ENCODE results near the gene TET1. TPM values are rescaled to one million over a fixed set of nuclear protein-coding genes. Genes with fewer than 3 reads are reported as not detected.

TET1 gene
- total and polyA plus RNA-seq, 2 of the 13 experiments (the other 11 are each of a cell fraction or from before 2014, with no cell fraction given), result 6.9 to 7.3 TPM

- TF ChIP-seq ZNF18 (CRISPR knock-in tag; IDR thresholded peaks at IDR 0.05; ENCODE audit: insufficient replicate concordance), result no peak
- no peak for TF ChIP-seq RAD21 (CRISPR knock-in tag; IDR thresholded peaks at IDR 0.05)
- no peak for TF ChIP-seq ZNF354B (CRISPR knock-in tag; IDR thresholded peaks at IDR 0.05)
- TF ChIP-seq ETV6 (CRISPR knock-in tag; conservative IDR thresholded peaks at IDR 0.05), result no peak
- no peak for TF ChIP-seq SYNCRIP (IDR thresholded peaks at IDR 0.05; ENCODE audit: insufficient read depth, low read depth, low read length)
- no peak for TF ChIP-seq DRAP1 (CRISPR knock-in tag; IDR thresholded peaks at IDR 0.05)
- no peak for TF ChIP-seq SMAD3 (CRISPR knock-in tag; IDR thresholded peaks at IDR 0.05)
- no peak for TF ChIP-seq RARA (CRISPR knock-in tag; IDR thresholded peaks at IDR 0.05)
- TF ChIP-seq SAP130 (CRISPR knock-in tag; IDR thresholded peaks at IDR 0.05; ENCODE audit: low read depth), result no peak
- no peak for TF ChIP-seq HOXA5 (CRISPR knock-in tag; IDR thresholded peaks at IDR 0.05)
- no peak for TF ChIP-seq KLF9 (CRISPR knock-in tag; IDR thresholded peaks at IDR 0.05; ENCODE audit: low read depth)
- TF ChIP-seq ZNF691 (CRISPR knock-in tag; IDR thresholded peaks at IDR 0.05; ENCODE audit: borderline replicate concordance, low read depth), result no peak
- TF ChIP-seq PCBP1 (IDR thresholded peaks at IDR 0.05; ENCODE audit: borderline replicate concordance, low read depth, low read length), result no peak
- TF ChIP-seq NCOA1 (CRISPR knock-in tag; IDR thresholded peaks at IDR 0.05), result no peak
These were observed 73.1 kb downstream of the TET1 start (continued) for GRCh38 chr10:68633281-68633680.

All from HepG2 (cell line).